ENCODE measurements around the gene ZNF385B.

- TF ChIP-seq POLR2A (IDR thresholded peaks at IDR 0.05): no peak
- TF ChIP-seq CTCF (IDR thresholded peaks at IDR 0.05): no peak
Measured at GRCh38 chr2:179814050-179814449, 47.4 kb downstream of the ZNF385B start.

Measured in stomach (tissue), 4 donors.